GM12874 (cell line): ENCODE results near the gene ZNF547.

Experiments used
- TF ChIP-seq, protein P1 (sequence below): IDR thresholded peaks from 2 replicates; pipeline ENCODE4 v1.5.1; 2011; ENCODE audit warnings: low read depth, mild to moderate bottlenecking, control low read depth, low read length, moderate library complexity; ENCODE audit not compliant: insufficient read depth

ZNF547 gene

GRCh38 chr19:57362997-57363687 lies at the start of gene ZNF547, which contains the start of gene TRAPPC2B:
Gene ZNF547, plus strand, starts transcription at chr19:57363551. Its CDS starts 5,005 bp downstream, at chr19:57368556.
Gene TRAPPC2B, plus strand, starts transcription at chr19:57363551. Its CDS starts 1,283 bp downstream, at chr19:57364834.
- TF ChIP-seq, protein P1, sequence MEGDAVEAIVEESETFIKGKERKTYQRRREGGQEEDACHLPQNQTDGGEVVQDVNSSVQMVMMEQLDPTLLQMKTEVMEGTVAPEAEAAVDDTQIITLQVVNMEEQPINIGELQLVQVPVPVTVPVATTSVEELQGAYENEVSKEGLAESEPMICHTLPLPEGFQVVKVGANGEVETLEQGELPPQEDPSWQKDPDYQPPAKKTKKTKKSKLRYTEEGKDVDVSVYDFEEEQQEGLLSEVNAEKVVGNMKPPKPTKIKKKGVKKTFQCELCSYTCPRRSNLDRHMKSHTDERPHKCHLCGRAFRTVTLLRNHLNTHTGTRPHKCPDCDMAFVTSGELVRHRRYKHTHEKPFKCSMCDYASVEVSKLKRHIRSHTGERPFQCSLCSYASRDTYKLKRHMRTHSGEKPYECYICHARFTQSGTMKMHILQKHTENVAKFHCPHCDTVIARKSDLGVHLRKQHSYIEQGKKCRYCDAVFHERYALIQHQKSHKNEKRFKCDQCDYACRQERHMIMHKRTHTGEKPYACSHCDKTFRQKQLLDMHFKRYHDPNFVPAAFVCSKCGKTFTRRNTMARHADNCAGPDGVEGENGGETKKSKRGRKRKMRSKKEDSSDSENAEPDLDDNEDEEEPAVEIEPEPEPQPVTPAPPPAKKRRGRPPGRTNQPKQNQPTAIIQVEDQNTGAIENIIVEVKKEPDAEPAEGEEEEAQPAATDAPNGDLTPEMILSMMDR, result no peak

DNA sequence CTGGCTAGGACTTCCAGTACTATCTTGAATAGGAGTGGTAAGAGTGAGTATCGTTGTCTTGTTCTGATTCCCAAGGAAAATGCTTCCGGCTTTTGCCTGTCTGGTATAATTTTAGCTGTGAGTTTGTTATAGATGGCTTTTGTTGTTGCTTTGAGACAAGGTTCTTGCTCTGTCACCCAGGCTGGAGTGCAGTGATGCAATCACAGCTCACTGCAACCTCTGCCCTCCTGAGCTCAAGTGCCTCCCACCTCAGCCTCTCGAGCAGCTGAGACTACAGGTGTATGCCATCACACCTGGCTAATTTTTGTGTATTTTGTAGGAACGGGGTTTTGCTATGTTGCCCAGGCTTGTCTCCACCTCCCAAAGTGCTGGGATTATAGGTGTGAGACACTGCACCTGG lies 49.2 kb upstream of the ZNF547 start:
- TF ChIP-seq, protein P1, result no peak

- TF ChIP-seq, protein P1, result no peak
Measured at GRCh38 chr19:57317503-57317902, 45.8 kb upstream of the ZNF547 start.

DNA sequence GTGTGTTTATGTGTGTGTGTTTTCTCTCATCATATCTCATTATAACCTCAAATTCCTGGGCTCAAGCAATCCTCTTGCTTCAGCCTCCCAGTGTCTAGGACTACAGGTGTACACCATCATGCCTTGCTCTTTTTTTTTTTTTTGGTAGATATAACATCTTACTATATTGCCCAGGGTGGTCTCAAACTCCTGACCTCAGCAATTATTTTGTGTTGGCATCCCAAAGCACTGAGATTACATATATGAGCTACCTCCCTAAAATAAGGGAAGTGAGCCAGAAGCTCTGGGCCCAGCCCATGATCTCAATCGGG lies 43.5 kb upstream of the ZNF547 start:
- TF ChIP-seq, protein P1, result no peak

DNA sequence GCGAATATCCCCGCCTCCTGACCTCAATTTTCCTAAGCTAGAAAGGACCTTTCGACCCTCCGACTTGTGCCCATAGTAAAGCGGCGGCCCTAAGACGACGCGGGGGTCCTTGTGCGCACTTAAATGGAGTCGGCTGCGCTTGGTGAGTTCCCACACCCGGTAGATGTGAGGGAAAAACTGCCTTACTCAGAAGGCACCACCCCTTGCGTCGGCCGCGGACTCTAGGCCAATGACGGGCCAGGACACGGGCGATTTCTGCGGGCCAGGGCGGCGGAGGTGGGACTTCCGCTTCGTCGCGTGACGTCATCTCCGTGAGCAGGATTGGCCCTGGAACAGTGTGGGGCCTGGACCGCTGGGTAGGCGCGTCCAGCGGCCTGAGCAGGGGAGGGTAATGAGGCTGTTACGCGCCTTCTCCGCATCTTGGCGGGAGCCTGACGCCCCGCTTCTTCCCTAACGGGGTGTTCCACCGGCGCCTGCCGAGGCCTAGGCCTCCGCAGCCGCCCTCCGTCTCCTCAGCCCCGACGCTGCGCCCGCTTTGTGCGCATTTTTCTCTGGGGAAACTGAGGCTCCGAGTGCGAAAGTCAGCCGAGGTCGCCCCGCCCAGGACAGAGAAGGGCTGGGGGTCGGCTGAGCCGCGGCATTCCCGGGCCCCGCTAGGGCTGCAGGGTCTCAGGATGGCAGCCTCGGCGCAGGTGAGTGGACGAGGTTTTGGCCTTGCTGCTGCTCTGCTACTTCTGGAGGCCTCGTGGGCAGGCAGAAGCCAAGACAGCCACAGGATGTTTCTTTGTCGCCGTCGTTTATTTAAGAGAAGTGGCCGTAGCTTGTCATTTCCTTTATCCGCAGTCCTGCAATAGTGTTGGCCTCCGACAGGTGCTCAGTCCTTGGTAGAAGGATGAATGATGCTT lies 42.9 kb upstream of the ZNF547 start, which contains the start of gene ZNF543:
Gene ZNF543 (plus strand): TSS at position 293 of the 905 bp plus-strand sequence. CDS start 382 bp downstream, at position 675.
- TF ChIP-seq, protein P1, result no peak

DNA sequence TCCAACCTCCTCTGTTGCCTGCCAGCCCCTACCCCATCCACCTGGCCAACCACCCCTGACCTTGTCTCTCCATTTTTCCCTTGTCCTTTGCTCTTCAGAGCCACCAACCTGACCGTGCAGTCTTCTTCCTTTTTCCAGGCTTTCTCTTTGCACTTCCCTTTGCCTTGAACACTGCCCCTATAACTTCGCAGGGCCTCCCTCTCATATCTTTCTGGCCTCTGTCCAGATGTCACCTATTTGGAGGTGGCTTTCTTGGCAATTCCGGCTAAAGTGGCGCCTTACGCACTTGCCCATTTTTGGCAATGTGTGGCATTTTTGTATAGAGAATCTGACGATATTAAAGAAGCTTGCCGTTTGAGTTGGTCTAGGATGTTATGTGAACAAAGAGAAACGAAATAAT lies 42.2 kb upstream of the ZNF547 start:
- TF ChIP-seq, protein P1, result no peak

GRCh38 chr19:57321751-57322150 lies 41.6 kb upstream of the ZNF547 start:
- TF ChIP-seq, protein P1, result no peak
